ENCODE measurements around the gene UBE2J2.

The UBE2J2 gene

DNA sequence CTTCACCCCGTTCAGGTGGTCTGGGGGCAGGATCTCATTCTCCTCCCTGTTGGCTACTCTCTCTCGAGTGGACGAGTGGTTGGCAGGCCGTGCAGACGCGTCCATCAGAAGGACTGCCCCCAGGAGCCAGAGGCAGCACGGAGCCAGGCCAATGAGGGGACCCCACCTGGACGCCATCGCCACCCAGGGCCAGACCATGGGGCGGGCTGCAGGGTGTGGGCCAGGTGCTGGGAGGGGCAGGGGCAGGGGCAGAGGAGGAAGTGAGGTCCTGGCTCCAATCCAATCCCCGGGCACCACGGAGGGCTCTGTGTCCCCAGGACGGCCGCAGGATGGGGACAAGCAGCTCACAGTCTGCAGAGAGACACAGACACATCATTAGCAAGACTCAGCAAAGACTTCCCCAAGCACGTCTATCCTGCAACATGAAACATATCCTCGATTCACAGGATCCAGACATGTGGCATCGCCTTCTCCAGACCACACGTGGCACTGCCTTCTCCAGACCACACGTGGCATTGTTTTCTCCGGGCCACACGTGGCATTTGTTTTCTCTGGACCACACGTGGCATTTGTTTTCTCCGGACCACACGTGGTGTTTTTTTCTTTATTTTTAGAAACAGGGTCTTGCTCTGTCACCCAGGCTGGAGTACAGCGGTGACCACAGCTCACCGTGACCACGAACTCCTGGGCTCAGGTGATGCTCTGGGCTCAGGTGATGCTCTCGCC, 44.9 kb downstream of the UBE2J2 start:
- no peak for DNase-seq (ENCODE audit: low spot score)
- no peak for TF ChIP-seq CTCF (IDR thresholded peaks at IDR 0.05; ENCODE audit: borderline replicate concordance, control extremely low read depth, extremely low read depth, insufficient read depth, missing control alignments)
- in situ Hi-C loops (cut with MboI; ENCODE audit: low sequenced_read_pairs, unreplicated experiment), result no loop called here

DNA sequence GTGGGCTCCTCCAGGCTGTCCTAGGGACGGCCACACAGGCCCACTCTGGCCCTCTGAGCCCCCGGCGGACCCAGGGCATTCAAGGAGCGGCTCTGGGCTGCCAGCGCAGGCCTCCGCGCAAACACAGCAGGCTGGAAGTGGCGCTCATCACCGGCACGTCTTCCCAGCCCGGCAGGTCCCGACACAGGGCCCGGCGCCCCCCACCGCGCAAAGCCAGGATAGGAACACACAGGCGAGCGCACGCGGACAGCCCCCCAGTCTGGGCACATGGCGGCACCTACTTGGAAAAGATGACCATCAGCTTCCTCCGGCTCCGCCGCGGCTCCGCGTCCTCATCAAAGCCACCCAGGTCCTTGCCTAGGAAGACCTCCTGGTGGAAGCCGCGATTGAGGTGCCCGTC, 45.5 kb downstream of the UBE2J2 start:
- DNase-seq (ENCODE audit: low spot score), result no peak
- no peak for TF ChIP-seq CTCF (IDR thresholded peaks at IDR 0.05; ENCODE audit: borderline replicate concordance, control extremely low read depth, extremely low read depth, insufficient read depth, missing control alignments)
- in situ Hi-C loops (cut with MboI; ENCODE audit: low sequenced_read_pairs, unreplicated experiment), result no loop called here

DNA sequence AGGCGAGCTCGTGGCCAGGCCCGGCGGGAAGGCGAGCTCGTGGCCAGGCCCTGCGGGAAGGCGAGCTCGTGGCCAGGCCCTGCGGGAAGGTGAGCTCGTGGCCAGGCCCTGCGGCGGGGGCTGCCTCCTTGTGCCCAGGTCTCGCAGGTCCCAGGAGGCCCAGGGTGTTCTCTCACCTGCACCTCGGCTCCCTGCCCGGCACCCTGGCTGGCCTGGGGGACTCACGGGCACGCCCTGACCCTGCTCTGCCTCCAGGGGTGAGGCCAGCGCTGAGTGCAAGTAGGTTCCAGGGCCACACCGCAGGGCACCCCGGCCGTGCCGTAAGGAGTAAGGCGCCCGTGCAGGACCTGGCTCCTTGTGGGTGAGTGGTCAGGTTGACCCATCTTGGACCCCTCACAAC, 46.3 kb downstream of the UBE2J2 start:
- in situ Hi-C loops (cut with MboI; ENCODE audit: low sequenced_read_pairs, unreplicated experiment), result no loop called here
- TF ChIP-seq CTCF (IDR thresholded peaks at IDR 0.05; ENCODE audit: borderline replicate concordance, control extremely low read depth, extremely low read depth, insufficient read depth, missing control alignments), result no peak
- DNase-seq (ENCODE audit: low spot score), result no peak

DNA sequence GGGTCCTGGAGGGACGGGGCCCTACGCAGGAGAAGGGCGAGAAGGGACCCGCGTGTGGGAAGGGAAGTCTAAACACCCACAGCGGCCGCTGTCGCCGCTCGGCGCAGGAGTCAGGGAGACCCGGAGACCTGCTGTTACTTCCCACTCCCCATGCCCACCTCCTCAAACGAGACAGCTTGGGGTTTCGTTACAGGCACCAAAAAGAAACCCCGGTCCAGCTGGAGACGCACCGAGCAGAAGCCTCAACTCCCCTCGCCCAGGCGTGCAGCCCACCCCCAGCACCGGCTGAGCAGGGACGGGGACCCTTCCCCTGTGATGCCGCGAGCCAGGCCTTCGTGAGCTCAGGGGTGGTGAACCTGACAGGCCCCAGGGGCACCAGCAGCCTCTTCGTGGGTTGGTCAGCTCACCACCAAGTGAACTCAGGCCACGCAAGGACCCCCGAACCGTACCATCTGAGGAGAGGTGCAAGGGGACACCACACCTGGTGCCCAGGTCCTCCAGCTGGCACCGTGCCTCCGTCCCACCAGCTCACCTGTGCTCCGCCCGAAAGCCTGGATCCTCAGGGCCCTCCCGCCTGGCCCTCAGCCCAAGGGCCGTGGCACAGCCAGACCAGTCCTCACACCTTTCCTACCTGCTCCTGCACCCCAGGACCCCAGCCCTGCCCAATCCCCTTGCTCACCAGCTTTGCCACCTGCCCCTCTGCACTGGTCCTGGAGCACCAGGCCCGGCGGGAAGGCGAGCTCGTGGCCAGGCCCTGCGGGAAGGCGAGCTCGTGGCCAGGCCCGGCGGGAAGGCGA, 46.9 kb downstream of the UBE2J2 start:
- no peak for DNase-seq (ENCODE audit: low spot score)
- no peak for TF ChIP-seq CTCF (IDR thresholded peaks at IDR 0.05; ENCODE audit: borderline replicate concordance, control extremely low read depth, extremely low read depth, insufficient read depth, missing control alignments)
- in situ Hi-C loops (cut with MboI; ENCODE audit: low sequenced_read_pairs, unreplicated experiment), result no loop called here

DNA sequence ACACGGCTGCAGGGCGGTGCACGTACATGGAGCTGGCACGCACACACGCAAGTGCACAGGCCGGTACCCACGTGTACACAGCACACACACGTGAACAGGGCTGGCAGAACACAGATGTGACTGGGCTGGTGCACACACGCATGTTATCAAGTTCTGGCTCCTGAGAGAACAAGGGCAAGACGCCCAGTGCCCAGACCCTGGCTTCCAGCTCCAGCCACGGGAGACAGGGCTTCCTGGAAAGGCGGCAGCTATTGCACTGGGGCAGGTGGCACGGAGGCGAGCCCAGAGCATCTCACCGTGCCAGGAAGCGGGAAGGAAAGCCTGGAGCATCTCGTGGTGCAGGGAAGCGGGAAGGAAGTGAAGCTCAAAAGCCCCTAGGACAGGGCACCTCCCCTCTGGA, 47.7 kb downstream of the UBE2J2 start:
- no peak for TF ChIP-seq CTCF (IDR thresholded peaks at IDR 0.05; ENCODE audit: borderline replicate concordance, control extremely low read depth, extremely low read depth, insufficient read depth, missing control alignments)
- in situ Hi-C loops (cut with MboI; ENCODE audit: low sequenced_read_pairs, unreplicated experiment), result no loop called here

DNA sequence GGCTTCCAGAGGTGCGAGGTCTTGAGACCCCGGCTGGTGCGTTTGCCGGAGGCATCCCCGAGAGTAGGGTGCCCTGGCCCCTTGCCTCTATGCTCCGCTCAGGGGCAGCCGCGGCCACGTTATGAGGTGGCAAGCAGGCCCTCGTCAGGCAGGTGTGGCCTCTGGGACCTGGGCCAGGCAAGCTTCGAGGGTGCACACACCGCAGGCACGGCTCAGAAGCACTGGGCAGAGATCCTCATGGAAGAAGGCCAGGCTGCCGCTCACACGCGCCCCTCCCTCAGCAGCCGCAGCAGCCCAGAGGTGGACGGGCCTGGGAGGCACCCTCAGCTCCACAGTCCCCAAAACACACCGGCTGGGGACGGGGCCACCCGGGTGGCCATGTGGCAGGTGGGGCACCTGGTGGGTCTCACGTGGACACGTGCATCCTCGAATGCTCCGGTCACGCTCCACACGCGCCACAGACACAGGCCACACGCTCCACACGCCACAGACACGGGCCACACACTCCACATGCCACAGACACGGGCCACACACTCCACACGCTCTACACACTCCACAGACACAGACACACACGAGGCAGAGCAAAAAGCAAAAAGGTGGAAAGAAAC, 48.3 kb downstream of the UBE2J2 start:
- TF ChIP-seq CTCF (IDR thresholded peaks at IDR 0.05; ENCODE audit: borderline replicate concordance, control extremely low read depth, extremely low read depth, insufficient read depth, missing control alignments), result no peak
- in situ Hi-C loops (cut with MboI; ENCODE audit: low sequenced_read_pairs, unreplicated experiment), result no loop called here
- no peak for DNase-seq (ENCODE audit: low spot score)

More for the DNA sequence above, 47.7 kb downstream of the UBE2J2 start:
- no peak for DNase-seq (ENCODE audit: low spot score)
